GM12873 (cell line): ENCODE data around the gene LEMD2.

ENCODE experiments used
- TF ChIP-seq, protein P1 (sequence below): IDR thresholded peaks from 2 replicates; pipeline ENCODE4 v1.5.1; 2012; ENCODE audit warnings: low read depth, mild to moderate bottlenecking, moderate library complexity, low read length, control low read depth; ENCODE audit not compliant: insufficient read depth; ENCODE audit errors: missing control alignments

Gene LEMD2

DNA sequence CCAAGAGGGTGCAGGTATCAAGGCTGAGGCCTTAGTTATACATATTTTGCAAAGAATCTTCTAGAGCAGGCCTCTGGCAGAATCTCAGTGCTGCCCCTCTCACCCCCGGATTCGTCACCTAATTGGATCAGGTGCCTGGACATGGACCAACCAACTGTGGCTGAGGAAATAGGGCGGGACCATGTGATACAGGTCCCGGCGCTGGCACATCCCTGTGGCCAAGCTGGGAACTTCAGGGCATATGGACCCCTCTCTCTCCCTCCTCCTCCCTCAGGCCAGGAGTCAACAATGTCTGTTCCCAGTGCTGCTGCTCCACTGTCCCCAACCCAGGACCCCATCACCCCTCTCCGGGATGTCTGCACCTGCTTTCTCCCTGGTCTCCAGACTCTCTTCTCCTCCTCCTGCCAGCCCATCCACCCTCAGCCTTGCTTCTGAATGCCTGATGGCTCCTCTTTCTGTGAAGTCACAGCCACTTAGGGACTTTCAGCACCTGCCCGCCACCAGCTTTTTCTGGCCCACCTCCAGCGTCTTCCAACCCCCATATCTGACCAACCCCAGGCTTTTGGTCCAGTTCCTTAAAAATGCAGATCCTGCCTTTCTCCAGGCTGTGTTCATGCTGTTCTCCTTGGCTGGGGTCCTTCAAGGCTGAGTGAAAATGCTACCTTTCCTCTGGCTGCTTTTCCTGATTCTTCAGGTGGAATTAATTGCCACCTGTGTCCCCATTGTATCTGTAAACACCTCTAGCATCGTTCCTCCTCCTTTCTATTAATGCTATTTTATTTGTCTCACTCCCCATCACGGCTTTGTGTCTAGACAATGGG is 33.9 kb upstream of the LEMD2 start:
- TF ChIP-seq, protein P1, sequence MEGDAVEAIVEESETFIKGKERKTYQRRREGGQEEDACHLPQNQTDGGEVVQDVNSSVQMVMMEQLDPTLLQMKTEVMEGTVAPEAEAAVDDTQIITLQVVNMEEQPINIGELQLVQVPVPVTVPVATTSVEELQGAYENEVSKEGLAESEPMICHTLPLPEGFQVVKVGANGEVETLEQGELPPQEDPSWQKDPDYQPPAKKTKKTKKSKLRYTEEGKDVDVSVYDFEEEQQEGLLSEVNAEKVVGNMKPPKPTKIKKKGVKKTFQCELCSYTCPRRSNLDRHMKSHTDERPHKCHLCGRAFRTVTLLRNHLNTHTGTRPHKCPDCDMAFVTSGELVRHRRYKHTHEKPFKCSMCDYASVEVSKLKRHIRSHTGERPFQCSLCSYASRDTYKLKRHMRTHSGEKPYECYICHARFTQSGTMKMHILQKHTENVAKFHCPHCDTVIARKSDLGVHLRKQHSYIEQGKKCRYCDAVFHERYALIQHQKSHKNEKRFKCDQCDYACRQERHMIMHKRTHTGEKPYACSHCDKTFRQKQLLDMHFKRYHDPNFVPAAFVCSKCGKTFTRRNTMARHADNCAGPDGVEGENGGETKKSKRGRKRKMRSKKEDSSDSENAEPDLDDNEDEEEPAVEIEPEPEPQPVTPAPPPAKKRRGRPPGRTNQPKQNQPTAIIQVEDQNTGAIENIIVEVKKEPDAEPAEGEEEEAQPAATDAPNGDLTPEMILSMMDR = peak; percentile 43

DNA sequence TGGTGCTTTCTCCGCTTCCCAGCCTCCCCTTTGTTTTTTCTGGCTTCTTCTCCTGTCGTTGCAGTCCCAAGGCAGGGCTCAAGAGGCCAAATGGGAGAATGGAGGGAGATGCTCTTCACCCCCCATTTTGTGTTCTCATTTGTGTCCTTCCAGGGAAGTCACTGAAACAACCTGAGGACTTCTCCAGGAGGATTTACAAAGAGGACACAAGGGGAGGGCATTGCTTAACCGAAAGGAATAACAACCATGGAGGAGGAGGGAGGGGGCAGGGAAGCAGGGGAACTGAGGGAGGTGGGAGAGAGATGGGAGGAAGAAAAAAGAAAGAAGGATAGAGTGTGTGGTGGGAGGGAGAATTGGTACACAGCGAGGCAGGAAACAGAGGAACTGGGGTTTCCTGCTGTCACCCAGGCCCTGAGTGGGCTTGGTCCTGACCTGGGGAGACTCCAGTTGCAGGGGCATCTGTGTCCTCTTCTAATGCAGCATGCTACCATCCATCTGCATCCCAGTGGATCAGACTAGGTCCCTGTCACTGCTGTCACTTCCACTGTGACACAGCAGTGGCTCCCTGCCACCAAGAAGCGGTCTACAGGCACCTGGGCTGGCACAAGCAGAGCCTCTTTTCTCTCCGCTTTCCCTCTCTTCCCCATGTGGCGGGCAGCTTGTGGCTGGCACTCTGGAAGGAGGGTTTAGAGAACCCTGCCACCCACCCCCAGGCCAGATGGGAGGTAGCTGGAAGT is 32.0 kb upstream of the LEMD2 start:
- TF ChIP-seq, protein P1 = no peak

DNA sequence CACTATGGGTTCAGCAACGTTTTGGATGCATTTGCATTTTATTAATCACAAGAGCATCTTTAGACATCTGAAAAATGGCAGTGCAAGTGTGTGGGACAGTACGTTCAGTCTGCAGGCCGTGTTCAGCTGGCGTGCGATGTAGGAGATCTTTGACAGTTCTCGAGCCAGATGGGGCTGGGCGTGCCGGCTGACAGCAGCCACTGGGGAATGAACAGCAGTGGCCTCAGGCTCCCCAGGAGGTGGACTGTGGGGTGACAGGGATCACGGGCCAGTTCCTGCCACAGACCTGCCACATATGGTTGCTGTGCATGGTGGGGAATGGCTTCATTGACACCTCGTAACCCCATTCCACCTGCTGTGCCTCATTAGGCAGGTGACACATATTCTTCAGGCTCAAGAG is 31.3 kb upstream of the LEMD2 start:
- TF ChIP-seq, protein P1 = no peak

DNA sequence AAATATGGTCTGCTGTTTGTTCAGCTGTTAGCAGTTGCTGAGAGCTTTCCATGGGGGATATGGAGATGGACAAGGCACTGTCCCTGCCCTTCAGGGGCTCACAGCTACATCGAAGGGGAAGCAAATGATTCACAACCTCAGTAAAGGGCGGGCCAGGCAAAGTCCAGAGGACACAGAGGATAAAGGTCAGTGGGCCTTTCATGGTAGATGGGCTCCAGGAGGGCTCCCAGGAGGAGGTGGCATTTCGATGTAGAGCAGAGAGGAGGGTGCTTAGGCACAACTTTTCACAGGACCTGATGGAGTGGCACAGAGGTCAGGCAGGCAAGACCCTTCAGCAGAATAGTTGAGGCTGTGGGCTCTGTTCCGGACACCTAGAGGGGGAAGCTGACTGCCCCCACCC is 30.1 kb upstream of the LEMD2 start:
- TF ChIP-seq, protein P1 = no peak

DNA sequence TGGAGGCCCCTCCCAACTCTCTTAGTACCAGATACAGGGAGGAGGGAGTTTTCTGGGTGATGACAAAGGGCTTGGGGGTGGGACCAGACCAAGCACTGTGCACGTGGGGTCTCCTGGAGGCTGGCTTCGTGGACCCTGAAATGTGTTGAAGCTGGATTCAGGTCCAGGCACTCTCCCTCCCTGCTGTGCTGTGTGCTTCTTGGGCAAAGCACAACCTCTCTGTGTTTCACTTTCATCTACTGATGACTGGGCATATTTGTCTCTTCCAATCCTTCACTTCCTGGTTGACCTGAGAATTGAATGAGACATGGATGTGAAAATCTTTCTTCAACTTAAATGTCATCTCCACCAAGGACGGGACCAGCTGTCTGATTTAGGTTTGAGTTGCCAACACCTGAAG is 29.4 kb upstream of the LEMD2 start:
- TF ChIP-seq, protein P1 = no peak

DNA sequence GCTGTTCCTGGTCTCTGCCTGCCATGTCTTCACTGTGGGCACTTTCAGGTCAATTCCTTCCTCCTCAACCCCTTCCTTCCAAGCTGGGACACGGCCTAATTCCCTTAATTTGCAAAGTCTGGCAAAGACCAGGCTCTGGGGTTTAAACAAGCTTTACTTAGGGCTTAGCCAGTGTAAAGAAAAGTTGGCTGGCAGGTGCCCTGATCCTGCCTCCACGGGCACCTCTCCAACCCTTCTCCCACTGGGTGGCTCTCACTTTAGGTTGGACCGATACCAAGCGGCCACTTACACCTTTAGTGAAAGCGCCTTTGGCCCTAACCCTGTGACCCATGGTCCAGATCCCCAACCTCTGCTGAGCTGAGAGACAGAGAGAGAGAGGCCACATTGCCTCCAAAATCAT is 28.6 kb upstream of the LEMD2 start:
- TF ChIP-seq, protein P1 = no peak

DNA sequence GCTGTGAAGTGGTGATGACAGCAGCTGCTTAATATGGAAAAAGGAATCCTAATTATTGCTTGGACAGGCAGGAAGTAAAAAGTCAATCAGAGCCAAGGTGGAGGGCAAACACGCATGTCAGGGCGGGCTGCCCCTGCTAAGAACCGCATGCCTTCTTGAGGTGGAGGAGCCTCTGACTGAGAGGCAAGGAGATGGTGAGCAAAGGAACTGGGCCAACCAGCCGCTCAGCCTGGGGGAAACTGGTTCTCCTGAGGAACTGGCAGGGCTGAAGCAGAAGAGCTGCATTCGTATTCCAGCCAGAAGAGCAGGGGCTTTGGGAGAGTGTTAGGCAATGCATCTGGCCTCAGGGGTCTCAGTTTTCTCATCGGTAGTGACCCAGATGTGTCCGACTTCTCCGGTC is 28.0 kb upstream of the LEMD2 start:
- TF ChIP-seq, protein P1 = no peak
